H1 (cell line): ENCODE results near the gene PPP1R18. TPM values are rescaled to one million over a fixed set of nuclear protein-coding genes. Genes with fewer than 3 reads are reported as not detected.

Source experiments
- CTCF ChIA-PET: fragments of 300-600 bp; sonication (Branson Sonifier 250); formaldehyde crosslinking; loops from one replicate; lab custom pipeline; 2021; ENCODE audit not compliant: partially characterized antibody; lab: Charles Lee
- POLR2A ChIA-PET: fragments of 300-600 bp; sonication (Branson Sonifier 250); formaldehyde crosslinking; loops from one replicate; lab custom pipeline; 2021; ENCODE audit warnings: inconsistent platforms; ENCODE audit not compliant: partially characterized antibody; lab: Charles Lee
- DNase-seq, 2 experiments: peaks; one replicate each; pipeline versions ENCODE4 v3.0.0 to v3.0.0-alpha.2; 2010 to 2022; ENCODE audit warnings: low spot score in 2 of 2, low read depth in 1 of 2, mixed read lengths in 1 of 2
- FAIRE-seq: peaks from 2 replicates; lab custom pipeline; 2011; peaks lifted over from hg19 to GRCh38; lab: Jason Lieb, UNC
- H2AFZ ChIP-seq: 2 replicates; pipeline ENCODE4 v1.8.1; 2012; ENCODE audit warnings: low read length, inconsistent platforms
- H2AK5ac ChIP-seq: 2 replicates; pipeline ENCODE4 v1.6.1; 2013; ENCODE audit warnings: low read depth, low read length
- H2BK120ac ChIP-seq: replicated peaks from 2 replicates; pipeline ENCODE3; 2013; ENCODE audit warnings: low read depth, low read length, inconsistent platforms
- H2BK12ac ChIP-seq: 2 replicates; pipeline ENCODE4 v1.6.1; 2013; ENCODE audit warnings: low read depth, low read length
- H2BK15ac ChIP-seq: 2 replicates; pipeline ENCODE4 v1.6.1; 2013; ENCODE audit warnings: low read length
- H2BK20ac ChIP-seq: 2 replicates; pipeline ENCODE4 v1.6.1; 2013; ENCODE audit warnings: low read length
- H2BK5ac ChIP-seq: 2 replicates; pipeline ENCODE4 v1.6.1; 2013; ENCODE audit warnings: low read depth, low read length
- H3K14ac ChIP-seq: 2 replicates; pipeline ENCODE4 v1.6.1; 2013; ENCODE audit warnings: inconsistent platforms; ENCODE audit not compliant: insufficient read length
- H3K18ac ChIP-seq: 2 replicates; pipeline ENCODE4 v1.6.1; 2013; ENCODE audit warnings: low read length; ENCODE audit errors: extremely low read depth
- H3K23ac ChIP-seq: 2 replicates; pipeline ENCODE4 v1.6.1; 2013; ENCODE audit warnings: inconsistent platforms; ENCODE audit not compliant: insufficient read length
- H3K23me2 ChIP-seq: 2 replicates; pipeline ENCODE4 v1.6.1; 2013; ENCODE audit warnings: low read depth, low read length
- H3K27ac ChIP-seq: 2 replicates; pipeline ENCODE4 v1.6.1; 2011; ENCODE audit warnings: low read depth, low read length, inconsistent platforms
- H3K27me3 ChIP-seq, 4 experiments: replicated peaks in 1 of 4; 1 replicate in 1 of 4; 2 replicates in 3 of 4; pipeline versions ENCODE4 v1.6.1 to v1.8.1; 2011 to 2013; ENCODE audit warnings: low read length in 3 of 4, mild to moderate bottlenecking in 3 of 4, inconsistent platforms in 2 of 4, mixed read lengths in 2 of 4, moderate library complexity in 1 of 4; ENCODE audit not compliant: control insufficient read depth in 3 of 4, insufficient read depth in 3 of 4; ENCODE audit errors: extremely low read depth in 1 of 4
- H3K36me3 ChIP-seq, 4 experiments: 2 replicates each; pipeline versions ENCODE4 v1.6.1 to v1.8.1; 2011 to 2013; ENCODE audit warnings: mild to moderate bottlenecking in 4 of 4, low read length in 3 of 4, moderate library complexity in 2 of 4, control low read depth in 1 of 4, inconsistent platforms in 1 of 4; ENCODE audit not compliant: insufficient read depth in 4 of 4, control insufficient read depth in 2 of 4
- H3K4ac ChIP-seq: replicated peaks from 2 replicates; pipeline ENCODE3; 2013; ENCODE audit warnings: low read length, low read depth, mixed read lengths, inconsistent platforms; ENCODE audit not compliant: insufficient read length
- H3K4me1 ChIP-seq, 4 experiments: replicated peaks in 1 of 4; 1 replicate in 1 of 4; 2 replicates in 3 of 4; pipeline versions ENCODE4 v1.6.1 to v1.8.1; 2011 to 2013; ENCODE audit warnings: low read length in 3 of 4, inconsistent platforms in 2 of 4, mixed read lengths in 1 of 4; ENCODE audit not compliant: insufficient read depth in 4 of 4, control insufficient read depth in 3 of 4
- H3K4me2 ChIP-seq, 2 experiments: 2 replicates each; pipeline versions ENCODE4 v1.6.1 to v1.8.1; 2011 to 2013; ENCODE audit warnings: low read depth in 2 of 2, low read length in 2 of 2, control low read depth in 1 of 2, inconsistent platforms in 1 of 2, mild to moderate bottlenecking in 1 of 2; ENCODE audit not compliant: insufficient read depth in 1 of 2
- H3K4me3 ChIP-seq, 4 experiments: fragments of 200-600, 300-600 bp in 1 of 4; sonication (generic), shearing (Covaris generic), sonication (Bioruptor Twin) in 1 of 4; 2 replicates each; pipeline versions ENCODE4 v1.5.1 to v1.8.1; 2011 to 2016; ENCODE audit warnings: low read length in 4 of 4, low read depth in 3 of 4, control low read depth in 2 of 4, inconsistent platforms in 2 of 4, mild to moderate bottlenecking in 2 of 4, mixed read lengths in 1 of 4, moderate library complexity in 1 of 4; ENCODE audit not compliant: insufficient read depth in 2 of 4; ENCODE audit errors: extremely low read depth in 1 of 4
- H3K56ac ChIP-seq: replicated peaks from 2 replicates; pipeline ENCODE3; 2013; ENCODE audit warnings: low read depth, mild to moderate bottlenecking, mixed read lengths, low read length, inconsistent platforms; ENCODE audit not compliant: insufficient read length
- H3K79me1 ChIP-seq: 2 replicates; pipeline ENCODE4 v1.6.1; 2013; ENCODE audit warnings: low read depth, low read length, control low read depth
- H3K79me2 ChIP-seq, 2 experiments: 2 replicates each; pipeline versions ENCODE4 v1.6.1 to v1.8.1; 2012 to 2013; ENCODE audit warnings: low read length in 2 of 2, mild to moderate bottlenecking in 2 of 2, inconsistent platforms in 1 of 2; ENCODE audit not compliant: insufficient read depth in 2 of 2, control insufficient read depth in 1 of 2
- H3K9ac ChIP-seq, 4 experiments: replicated peaks in 1 of 4; 1 replicate in 1 of 4; 2 replicates in 3 of 4; pipeline versions ENCODE4 v1.6.1 to v1.8.1; 2011 to 2013; ENCODE audit warnings: low read depth in 3 of 4, low read length in 3 of 4, control low read depth in 2 of 4, mild to moderate bottlenecking in 2 of 4, moderate library complexity in 2 of 4, inconsistent platforms in 1 of 4; ENCODE audit errors: extremely low read depth in 1 of 4
- H3K9me3 ChIP-seq, 2 experiments: 2 replicates each; pipeline versions ENCODE4 v1.6.1 to v1.8.1; 2012 to 2013; ENCODE audit warnings: mild to moderate bottlenecking in 2 of 2, moderate library complexity in 2 of 2, control low read depth in 1 of 2, inconsistent platforms in 1 of 2, low read depth in 1 of 2, low read length in 1 of 2, mixed read lengths in 1 of 2; ENCODE audit not compliant: insufficient read depth in 2 of 2
- H4K20me1 ChIP-seq, 2 experiments: replicated peaks in 1 of 2; 2 replicates each; pipeline versions ENCODE3 to v1.8.1; 2011 to 2013; ENCODE audit warnings: inconsistent platforms in 2 of 2, low read length in 2 of 2, mild to moderate bottlenecking in 1 of 2; ENCODE audit not compliant: insufficient read depth in 2 of 2, control insufficient read depth in 1 of 2
- H4K5ac ChIP-seq: 2 replicates; pipeline ENCODE4 v1.6.1; 2013; ENCODE audit warnings: low read length, low read depth, mixed read lengths, inconsistent platforms; ENCODE audit not compliant: insufficient read length
- H4K8ac ChIP-seq: 2 replicates; pipeline ENCODE4 v1.8.0; 2013; ENCODE audit warnings: mild to moderate bottlenecking, moderate library complexity, low read length, inconsistent platforms; ENCODE audit not compliant: insufficient read depth; ENCODE audit errors: extremely low read depth
- H4K91ac ChIP-seq: replicated peaks from 2 replicates; pipeline ENCODE3; 2013; ENCODE audit warnings: low read length, mixed read lengths, inconsistent platforms; ENCODE audit not compliant: insufficient read length
- CHD1 ChIP-seq: IDR thresholded peaks from 2 replicates; pipeline ENCODE4 v1.6.1; 2012; ENCODE audit warnings: low read depth, low read length, improper control_type of control experiment
- CHD2 ChIP-seq: IDR thresholded peaks from 2 replicates; pipeline ENCODE4 v1.6.1; 2012; ENCODE audit warnings: low read length, improper control_type of control experiment
- CREB1 ChIP-seq: IDR thresholded peaks from 2 replicates; pipeline ENCODE4 v1.6.1; 2012; ENCODE audit warnings: inconsistent platforms
- KDM4A ChIP-seq: IDR thresholded peaks from one replicate; pipeline ENCODE4 v1.7.1; 2012; ENCODE audit warnings: low read depth, mild to moderate bottlenecking, moderate library complexity, low read length, inconsistent platforms; ENCODE audit not compliant: severe bottlenecking
- KDM5A ChIP-seq: fragments of 200-600 bp; IDR thresholded peaks from 2 replicates; pipeline ENCODE4 v1.7.1; 2012; ENCODE audit warnings: mild to moderate bottlenecking, low read length, inconsistent platforms, mixed read lengths
- MAFK ChIP-seq: IDR thresholded peaks from 2 replicates; pipeline ENCODE4 v1.6.1; 2012; ENCODE audit warnings: low read depth, mild to moderate bottlenecking, improper control_type of control experiment, low read length
- SRF ChIP-seq: IDR thresholded peaks from 2 replicates; pipeline ENCODE4 v1.6.1; 2011; ENCODE audit warnings: mild to moderate bottlenecking, low read depth, low read length, moderate library complexity
- SUZ12 ChIP-seq: fragments of 200-600 bp; sonication (generic); IDR thresholded peaks from 2 replicates; pipeline ENCODE4 v1.6.1; 2012; ENCODE audit warnings: mild to moderate bottlenecking, inconsistent platforms, low read length, moderate library complexity, mixed read lengths
- TAF1 ChIP-seq: IDR thresholded peaks from 2 replicates; pipeline ENCODE4 v1.6.1; 2011; ENCODE audit warnings: mild to moderate bottlenecking, low read depth, low read length
- TBP ChIP-seq: IDR thresholded peaks from 2 replicates; pipeline ENCODE4 v1.6.1; 2011; ENCODE audit warnings: low read depth, low read length, improper control_type of control experiment
- YY1 ChIP-seq: IDR thresholded peaks from 2 replicates; pipeline ENCODE4 v1.6.1; 2011; ENCODE audit warnings: low read depth, mild to moderate bottlenecking, low read length
- WGBS, 2 experiments: shearing (Covaris generic) in 1 of 2; methylation state at CpG; one replicate each; pipeline versions ENCODE4 v1.1.6 to v1.1.7; 2013 to 2015; ENCODE audit warnings: low lambda C conversion rate in 2 of 2, mixed read lengths in 2 of 2, inconsistent platforms in 1 of 2, low coverage in 1 of 2, missing lambda C conversion rate in 1 of 2; ENCODE audit not compliant: insufficient replicate concordance in 2 of 2, insufficient coverage in 1 of 2, insufficient read length in 1 of 2; ENCODE audit errors: extremely low coverage in 1 of 2, missing lambda C conversion rate in 1 of 2; 5-methylcytosine and 5-hydroxymethylcytosine counted together
- polyA plus RNA-seq, 7 experiments: library from polyadenylated mRNA; depleted of rRNA in 3 of 7; stranded (reverse) in 5 of 7; unstranded in 2 of 7; fragments of >200 nt in 5 of 7; fragments of 200-250 nt in 2 of 7; gene quantifications; 1 replicate in 5 of 7; 2 replicates in 1 of 7; 4 replicates in 1 of 7; pipeline versions ENCODE4 v1.2.1 to v1.2.3, GENCODE V29; 2011 to 2013; ENCODE audit warnings: missing spikeins in 2 of 7, mixed read lengths in 2 of 7
- total RNA-seq: library from RNA; stranded (reverse); fragmentation: NEBNext Ultra II Directional; extraction: Animal tissue kit (Norgen Biotek cat#: 25700); gene quantifications from 2 replicates; pipeline ENCODE4 v1.2.1, GENCODE V29; 2021
- TF ChIP-seq, protein P1 (sequence below), 3 experiments: IDR thresholded peaks; 1 replicate in 2 of 3; 2 replicates in 1 of 3; pipeline versions ENCODE4 v1.5.1 to v1.6.1; 2011; ENCODE audit warnings: low read length in 3 of 3, mild to moderate bottlenecking in 3 of 3, inconsistent platforms in 2 of 3, low read depth in 1 of 3, moderate library complexity in 1 of 3; ENCODE audit not compliant: insufficient read depth in 1 of 3; ENCODE audit errors: control extremely low read depth in 1 of 3

Gene PPP1R18
- total and polyA plus RNA-seq, 2 of the 8 experiments (the other 6 are each of a cell fraction or from before 2014, with no cell fraction given), result 25.1 to 29.1 TPM

- peaks cover 13% of the 10 kb centered on the region for H3K23me2 ChIP-seq
- peak overlapping the region; percentile 96 to 100 (median 96) for H3K4me3 ChIP-seq
- FAIRE-seq (no peak), DNase-seq (peak in 1 of 2 experiments; percentile 72)
- peaks cover 21 to 43% (median 32%) of the 10 kb centered on the region in 4 experiments for H3K36me3 ChIP-seq
- no peak overlapping the region for H2BK120ac ChIP-seq
- peak overlapping the region; percentile 91 for H4K8ac ChIP-seq
- peaks cover 6 to 48% of the 10 kb centered on the region in 2 experiments for H3K79me2 ChIP-seq
- peak overlapping the region; percentile 6 for H3K14ac ChIP-seq
- ChIA-PET CTCF (interaction anchor here (1.1 to 8.2 kb wide), 11 partner anchors 9 to 359 kb away, joined by 3 to 61 read pairs (median 9); partner anchors contain the start of gene FLOT1), POLR2A (interaction anchor here (0.7 to 35.9 kb wide), 22 partner anchors 16 to 366 kb away, joined by 3 to 732 read pairs (median 6); partner anchors contain the start of genes ATAT1, DDR1, DHX16 and FLOT1)
- H3K27me3 ChIP-seq, result no peaks in the 10 kb centered on the region
- 2% methylated on average over 26 of the region's 29 CpGs; no CpG with 5 or more reads in 1 of the 2 experiments for WGBS, 2 experiments
- H3K56ac ChIP-seq, result peak overlapping the region; percentile 91
- peak overlapping the region; percentile 59 for H4K5ac ChIP-seq
- H2BK20ac ChIP-seq, result no peak overlapping the region
- peak overlapping the region; percentile 5 for H4K91ac ChIP-seq
- H2BK15ac ChIP-seq, result no peak overlapping the region
- peak overlapping the region; percentile 66 to 81 for H3K4me2 ChIP-seq
- H4K20me1 ChIP-seq, result peaks cover 8 to 18% of the 10 kb centered on the region in 2 experiments
- H2BK5ac ChIP-seq, result peak overlapping the region; percentile 91
- H3K79me1 ChIP-seq, result no peaks in the 10 kb centered on the region
- H3K4ac ChIP-seq, result peak overlapping the region; percentile 44
- no peak overlapping the region for H3K23ac ChIP-seq
- H3K9me3 ChIP-seq, result no peaks in the 10 kb centered on the region
- H3K9ac ChIP-seq, result peak overlapping the region; percentile 92 to 98 (median 96)
- H2AFZ ChIP-seq, result no peak overlapping the region
- H2BK12ac ChIP-seq, result no peak overlapping the region
- H2AK5ac ChIP-seq, result peak overlapping the region; percentile 66; the same call in 1 of the 2 replicates
- peaks cover 0 to 4% (median 1%) of the 10 kb centered on the region in 4 experiments; a peak in 6 of 7 replicates for H3K4me1 ChIP-seq
- H3K27ac ChIP-seq, result peak overlapping the region; percentile 97
- H3K18ac ChIP-seq, result peak overlapping the region; percentile 24; the same call in 1 of the 2 replicates
- TF ChIP-seq KDM4A, result no peak
- no peak for TF ChIP-seq SUZ12
- no peak for TF ChIP-seq MAFK
- TF ChIP-seq CHD2, result no peak
- TF ChIP-seq CHD1, result no peak
- no peak for TF ChIP-seq CREB1
- TF ChIP-seq YY1, result no peak
- no peak for TF ChIP-seq KDM5A
- TF ChIP-seq TBP, result no peak
- TF ChIP-seq, protein P1, sequence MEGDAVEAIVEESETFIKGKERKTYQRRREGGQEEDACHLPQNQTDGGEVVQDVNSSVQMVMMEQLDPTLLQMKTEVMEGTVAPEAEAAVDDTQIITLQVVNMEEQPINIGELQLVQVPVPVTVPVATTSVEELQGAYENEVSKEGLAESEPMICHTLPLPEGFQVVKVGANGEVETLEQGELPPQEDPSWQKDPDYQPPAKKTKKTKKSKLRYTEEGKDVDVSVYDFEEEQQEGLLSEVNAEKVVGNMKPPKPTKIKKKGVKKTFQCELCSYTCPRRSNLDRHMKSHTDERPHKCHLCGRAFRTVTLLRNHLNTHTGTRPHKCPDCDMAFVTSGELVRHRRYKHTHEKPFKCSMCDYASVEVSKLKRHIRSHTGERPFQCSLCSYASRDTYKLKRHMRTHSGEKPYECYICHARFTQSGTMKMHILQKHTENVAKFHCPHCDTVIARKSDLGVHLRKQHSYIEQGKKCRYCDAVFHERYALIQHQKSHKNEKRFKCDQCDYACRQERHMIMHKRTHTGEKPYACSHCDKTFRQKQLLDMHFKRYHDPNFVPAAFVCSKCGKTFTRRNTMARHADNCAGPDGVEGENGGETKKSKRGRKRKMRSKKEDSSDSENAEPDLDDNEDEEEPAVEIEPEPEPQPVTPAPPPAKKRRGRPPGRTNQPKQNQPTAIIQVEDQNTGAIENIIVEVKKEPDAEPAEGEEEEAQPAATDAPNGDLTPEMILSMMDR (IDR thresholded peaks at IDR 0.05; ENCODE audit: control extremely low read depth in 1 of 3, insufficient read depth in 1 of 3, low read depth in 1 of 3, low read length in 3 of 3), result no peak
- no peak; the same call in 1 of the 2 replicates for TF ChIP-seq TAF1
- TF ChIP-seq SRF, result no peak
Measured at GRCh38 chr6:30720738-30721197, 34.3 kb upstream of the PPP1R18 start.
